OCI-LY7 (cell line): Measurements from ENCODE around the gene SPATA17. TPM values are rescaled to one million over a fixed set of nuclear protein-coding genes. Genes with fewer than 3 reads are reported as not detected.

Experiments used
- BruUV-seq: library from RNA; stranded (reverse); fragments of 400-500 nt; replicated peaks from 2 replicates; lab custom pipeline; 2021; lab: Mats Ljungman, UMichigan
- CTCF ChIA-PET: fragments of 300-600 bp; sonication (Branson Sonifier 250); formaldehyde crosslinking; loops from one replicate; lab custom pipeline; 2022; ENCODE audit warnings: antibody characterized with exemption; ENCODE audit not compliant: unreplicated experiment; lab: Charles Lee
- POLR2A ChIA-PET: fragments of 300-600 bp; sonication (Branson Sonifier 250); formaldehyde crosslinking; loops from one replicate; lab custom pipeline; 2022; ENCODE audit warnings: antibody characterized with exemption; lab: Charles Lee
- DNase-seq: peaks from one replicate; pipeline ENCODE4 v3.0.0-alpha.2; 2015; ENCODE audit warnings: low spot score
- H2AFZ ChIP-seq: fragments of 200-600 bp; sonication (generic), shearing (Covaris generic); 2 replicates; pipeline ENCODE4 v1.6.1; 2014; ENCODE audit warnings: mild to moderate bottlenecking, antibody characterized with exemption, low read length, moderate library complexity
- H3K27ac ChIP-seq: fragments of 200-600 bp; sonication (generic); 2 replicates; pipeline ENCODE4 v1.5.1; 2014; ENCODE audit warnings: mixed run types, low read depth, mild to moderate bottlenecking, moderate library complexity, low read length, inconsistent platforms; ENCODE audit not compliant: poor library complexity, severe bottlenecking
- H3K36me3 ChIP-seq: fragments of 200-600 bp; sonication (generic); 2 replicates; pipeline ENCODE4 v1.6.1; 2014; ENCODE audit warnings: mild to moderate bottlenecking, antibody characterized with exemption, low read length, moderate library complexity, mixed read lengths; ENCODE audit not compliant: insufficient read depth
- H3K4me1 ChIP-seq: fragments of 200-600 bp; sonication (generic); 2 replicates; pipeline ENCODE4 v1.5.1; 2014; ENCODE audit warnings: mild to moderate bottlenecking, low read length; ENCODE audit not compliant: insufficient read depth, poor library complexity, severe bottlenecking
- H3K4me2 ChIP-seq: fragments of 200-600 bp; sonication (generic); 2 replicates; pipeline ENCODE4 v1.6.1; 2014; ENCODE audit warnings: mild to moderate bottlenecking, low read length
- H3K4me3 ChIP-seq: fragments of 200-600 bp; sonication (generic); 2 replicates; pipeline ENCODE4 v1.5.1; 2014; ENCODE audit warnings: mild to moderate bottlenecking, low read depth, low read length; ENCODE audit not compliant: poor library complexity, severe bottlenecking
- H3K79me2 ChIP-seq: fragments of 200-600 bp; sonication (generic); 2 replicates; pipeline ENCODE4 v1.6.1; 2016; ENCODE audit warnings: low read depth, mild to moderate bottlenecking, low read length, moderate library complexity, mixed read lengths; ENCODE audit not compliant: insufficient read depth
- H3K9me2 ChIP-seq: fragments of 200-600 bp; sonication (generic); 2 replicates; pipeline ENCODE4 v1.6.1; 2016; ENCODE audit warnings: mild to moderate bottlenecking, low read length, mixed read lengths; ENCODE audit not compliant: insufficient read depth
- H3K9me3 ChIP-seq: fragments of 200-600 bp; sonication (generic); 2 replicates; pipeline ENCODE4 v1.6.1; 2014; ENCODE audit warnings: mild to moderate bottlenecking, mixed run types, low read length, mixed read lengths
- H4K20me1 ChIP-seq: fragments of 200-600 bp; sonication (generic); 2 replicates; pipeline ENCODE4 v1.6.1; 2014; ENCODE audit warnings: mild to moderate bottlenecking, antibody characterized with exemption, low read length, moderate library complexity, mixed read lengths; ENCODE audit not compliant: insufficient read depth
- EZH2phosphoT487 ChIP-seq: fragments of 200-600 bp; sonication (generic); IDR thresholded peaks from 2 replicates; pipeline ENCODE4 v1.6.1; 2018; ENCODE audit warnings: low read depth, borderline replicate concordance, mild to moderate bottlenecking, mixed run types, antibody characterized with exemption, low read length, moderate library complexity, mixed read lengths
- intact Hi-C: fragments of 100-400 bp; cut with micrococcal nuclease; formaldehyde crosslinking; loops from one replicate; pipeline ENCODE4 v1.10.0; 2022; ENCODE audit not compliant: unreplicated experiment
- total RNA-seq, 2 experiments: library from RNA; depleted of rRNA in 1 of 2; stranded (reverse); fragments of >200 nt in 1 of 2; shearing (Covaris generic) in 1 of 2; gene quantifications; 2 replicates each; pipeline ENCODE4 v1.2.3, GENCODE V29; 2014 to 2022
- TF ChIP-seq, protein P1 (sequence below): fragments of 200-600 bp; sonication (generic); conservative IDR thresholded peaks from 2 replicates; pipeline ENCODE4 v1.5.1; 2014; ENCODE audit warnings: mild to moderate bottlenecking, antibody characterized with exemption, low read length, moderate library complexity, mixed read lengths

The SPATA17 gene
- total RNA-seq, 2 experiments from 2014 or later: not detected

DNA sequence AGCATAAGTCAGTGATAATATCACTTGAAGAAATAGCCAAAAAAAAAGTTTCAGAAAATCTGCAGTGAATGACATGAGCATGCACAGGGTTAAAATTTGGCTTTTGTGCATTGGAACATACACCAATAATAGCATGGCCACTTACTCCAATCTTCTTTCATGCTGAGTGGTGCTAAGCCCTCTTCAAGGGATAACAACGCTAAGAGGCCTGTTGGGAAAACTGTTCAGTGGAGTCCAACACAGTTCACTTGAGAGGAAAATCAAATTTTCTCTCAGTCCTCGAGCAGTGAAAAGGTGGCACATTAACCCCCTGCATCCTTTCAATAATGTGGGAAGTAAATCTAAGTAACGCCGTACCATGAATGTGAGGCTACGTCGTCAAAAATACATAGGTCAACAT is 264.7 kb downstream of the SPATA17 start:
- Histone ChIP-seq H3K4me3 (no peak overlapping the region), H3K9me2 (no peaks in the 10 kb centered on the region), H3K4me2 (no peak overlapping the region), H4K20me1 (no peaks in the 10 kb centered on the region), H3K79me2 (no peaks in the 10 kb centered on the region), H3K9me3 (no peaks in the 10 kb centered on the region), H3K36me3 (no peaks in the 10 kb centered on the region), H2AFZ (no peak overlapping the region), H3K4me1 (no peaks in the 10 kb centered on the region), H3K27ac (no peak overlapping the region)
- no peak for DNase-seq
- BruUV-seq: no TSS peak
- POLR2A ChIA-PET: no interaction called here
- intact Hi-C loops: no loop called here
- CTCF ChIA-PET: no interaction called here
- TF ChIP-seq, protein P1, sequence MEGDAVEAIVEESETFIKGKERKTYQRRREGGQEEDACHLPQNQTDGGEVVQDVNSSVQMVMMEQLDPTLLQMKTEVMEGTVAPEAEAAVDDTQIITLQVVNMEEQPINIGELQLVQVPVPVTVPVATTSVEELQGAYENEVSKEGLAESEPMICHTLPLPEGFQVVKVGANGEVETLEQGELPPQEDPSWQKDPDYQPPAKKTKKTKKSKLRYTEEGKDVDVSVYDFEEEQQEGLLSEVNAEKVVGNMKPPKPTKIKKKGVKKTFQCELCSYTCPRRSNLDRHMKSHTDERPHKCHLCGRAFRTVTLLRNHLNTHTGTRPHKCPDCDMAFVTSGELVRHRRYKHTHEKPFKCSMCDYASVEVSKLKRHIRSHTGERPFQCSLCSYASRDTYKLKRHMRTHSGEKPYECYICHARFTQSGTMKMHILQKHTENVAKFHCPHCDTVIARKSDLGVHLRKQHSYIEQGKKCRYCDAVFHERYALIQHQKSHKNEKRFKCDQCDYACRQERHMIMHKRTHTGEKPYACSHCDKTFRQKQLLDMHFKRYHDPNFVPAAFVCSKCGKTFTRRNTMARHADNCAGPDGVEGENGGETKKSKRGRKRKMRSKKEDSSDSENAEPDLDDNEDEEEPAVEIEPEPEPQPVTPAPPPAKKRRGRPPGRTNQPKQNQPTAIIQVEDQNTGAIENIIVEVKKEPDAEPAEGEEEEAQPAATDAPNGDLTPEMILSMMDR: no peak
- no peak for TF ChIP-seq EZH2phosphoT487

DNA sequence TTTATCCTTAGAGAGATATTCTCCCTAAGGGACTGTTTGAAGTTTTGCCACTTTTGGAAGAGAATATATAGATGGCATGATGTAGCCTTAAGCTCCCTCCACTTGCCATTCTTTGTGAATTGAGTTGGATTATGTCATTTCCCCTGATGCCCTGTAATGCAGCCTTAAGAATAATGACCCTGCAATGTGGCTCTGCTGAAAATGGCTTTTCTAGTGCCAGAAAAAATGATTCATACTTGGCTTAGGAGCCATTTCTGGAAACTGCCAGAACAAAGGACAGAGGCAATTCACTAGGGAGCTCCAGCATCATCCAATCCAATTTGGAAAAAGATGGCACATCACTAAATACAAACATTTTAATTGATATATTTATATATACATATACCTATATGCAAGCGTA is 265.3 kb downstream of the SPATA17 start:
- Histone ChIP-seq H3K9me2 (no peaks in the 10 kb centered on the region), H3K4me1 (no peaks in the 10 kb centered on the region), H2AFZ (no peak overlapping the region), H3K27ac (no peak overlapping the region), H3K36me3 (no peaks in the 10 kb centered on the region), H4K20me1 (no peaks in the 10 kb centered on the region), H3K4me2 (no peak overlapping the region), H3K9me3 (no peaks in the 10 kb centered on the region), H3K79me2 (no peaks in the 10 kb centered on the region), H3K4me3 (no peak overlapping the region)
- no peak for TF ChIP-seq EZH2phosphoT487
- TF ChIP-seq, protein P1: no peak
- ChIA-PET POLR2A (no interaction called here), CTCF (no interaction called here)
- intact Hi-C loops: no loop called here
- no TSS peak for BruUV-seq
- DNase-seq: no peak

DNA sequence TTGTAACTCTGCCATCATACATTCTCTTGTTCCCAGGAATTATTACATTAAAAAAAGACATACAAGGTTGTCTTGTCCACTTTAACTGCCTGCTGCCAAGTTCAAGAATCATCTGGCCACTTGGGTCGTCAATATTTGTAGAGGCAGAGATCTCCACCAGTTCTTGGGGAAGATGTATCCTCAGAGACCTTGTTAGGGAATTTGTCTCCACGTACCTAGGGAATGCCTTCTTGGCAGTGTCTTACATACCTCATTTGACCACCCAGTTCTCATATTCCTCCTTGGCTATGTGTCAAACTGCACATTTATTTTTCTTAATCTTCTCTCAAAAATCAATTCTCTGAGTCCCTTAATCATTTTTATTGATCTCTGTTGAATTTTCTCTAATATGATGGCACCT is 266.0 kb downstream of the SPATA17 start:
- Histone ChIP-seq H3K9me2 (no peaks in the 10 kb centered on the region), H3K4me2 (no peak overlapping the region), H3K4me3 (no peak overlapping the region), H4K20me1 (no peaks in the 10 kb centered on the region), H3K79me2 (no peaks in the 10 kb centered on the region), H3K4me1 (no peaks in the 10 kb centered on the region), H3K9me3 (no peaks in the 10 kb centered on the region), H2AFZ (no peak overlapping the region), H3K36me3 (no peaks in the 10 kb centered on the region), H3K27ac (no peak overlapping the region)
- DNase-seq: no peak
- POLR2A ChIA-PET: no interaction called here
- CTCF ChIA-PET: no interaction called here
- intact Hi-C loops: no loop called here
- BruUV-seq: no TSS peak
- TF ChIP-seq, protein P1: no peak
- TF ChIP-seq EZH2phosphoT487: no peak
